Stimulated activated CD4-positive, alpha-beta T cell treated with anti-CD3 and anti-CD28 coated beads, TNF-alpha, amount 100 ng/mL, for 24 hours (primary cell): ENCODE results near the gene WDR91.

Experiments
- DNase-seq, 3 experiments: peaks; one replicate each; pipeline ENCODE4 v3.0.0-alpha.2; 2020; ENCODE audit warnings: low read depth in 3 of 3

The WDR91 gene

DNA sequence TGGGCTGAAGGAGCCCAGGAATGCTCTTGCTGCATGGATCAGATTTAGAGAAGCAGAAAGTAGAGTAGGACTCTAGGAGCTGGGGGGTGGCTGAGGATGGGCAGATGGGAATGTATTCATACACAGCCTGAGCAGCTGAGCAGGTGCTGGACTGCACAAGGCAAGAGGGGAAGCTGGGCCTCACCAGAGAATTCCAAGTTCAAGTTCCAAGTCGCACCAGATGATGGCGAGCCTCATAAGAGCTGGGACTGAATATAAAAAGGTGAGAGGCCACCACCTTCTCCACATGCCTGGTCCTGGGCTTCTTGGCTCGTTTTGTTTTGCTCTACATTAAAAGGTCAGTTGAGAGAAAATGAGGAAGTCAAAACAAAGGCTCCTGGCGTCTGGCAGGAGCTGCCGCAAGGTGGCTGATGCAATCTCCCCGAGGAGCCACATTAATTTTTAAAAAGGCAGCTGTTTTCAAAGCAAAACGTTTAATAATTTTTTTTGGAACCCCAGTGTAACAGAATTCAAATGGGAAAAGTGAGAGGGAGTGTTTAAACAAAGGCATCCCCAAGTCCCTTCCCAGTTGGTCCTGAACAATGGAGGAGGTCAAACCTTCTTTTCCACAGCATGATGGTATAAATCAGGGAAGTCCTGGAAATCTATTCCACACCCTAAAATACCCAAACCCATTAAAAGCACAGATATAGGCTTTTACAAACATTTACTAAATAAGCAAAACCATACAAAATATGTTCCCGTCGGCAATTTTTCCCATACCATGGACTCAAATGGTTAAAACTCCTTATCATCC lies 50.3 kb downstream of the WDR91 start:
- DNase-seq, result no peak

- no peak for DNase-seq
These were observed 51.0 kb downstream of the WDR91 start for GRCh38 chr7:135160098-135160857.

DNA sequence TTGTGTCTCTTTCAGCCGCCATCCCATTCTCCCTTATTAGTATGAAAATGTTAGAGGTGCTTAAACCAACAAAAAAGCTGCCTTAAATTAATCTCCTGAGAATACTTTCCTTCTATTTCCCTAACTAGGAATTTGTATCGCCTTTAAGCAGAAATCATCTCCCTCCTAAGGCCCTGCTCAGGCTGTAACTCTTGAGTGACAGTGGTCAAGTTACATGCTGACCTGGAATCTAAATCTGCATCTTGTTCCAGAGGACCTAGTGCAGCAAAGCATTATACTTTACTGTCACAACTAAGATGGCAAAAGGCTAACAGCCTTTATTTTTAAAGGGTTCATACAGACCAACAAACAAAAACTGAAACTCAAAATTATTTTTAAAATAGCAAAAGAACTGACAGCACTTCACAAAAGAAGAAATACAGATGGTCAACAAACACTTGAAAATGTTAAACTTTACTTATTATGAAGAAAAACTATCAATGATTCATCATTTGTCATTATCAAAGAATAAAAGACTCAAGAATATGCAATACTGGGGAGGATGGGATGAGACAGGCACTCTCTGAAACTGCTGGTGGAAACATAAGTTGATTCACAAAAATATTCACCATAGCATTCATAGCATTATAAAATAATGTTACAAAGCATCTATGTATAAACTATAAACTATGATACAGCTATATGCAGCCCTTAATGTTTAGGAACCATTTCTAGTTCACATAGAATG lies 51.8 kb downstream of the WDR91 start:
- no peak for DNase-seq

GRCh38 chr7:135158874-135159273 lies 52.5 kb downstream of the WDR91 start:
- no peak for DNase-seq

DNA sequence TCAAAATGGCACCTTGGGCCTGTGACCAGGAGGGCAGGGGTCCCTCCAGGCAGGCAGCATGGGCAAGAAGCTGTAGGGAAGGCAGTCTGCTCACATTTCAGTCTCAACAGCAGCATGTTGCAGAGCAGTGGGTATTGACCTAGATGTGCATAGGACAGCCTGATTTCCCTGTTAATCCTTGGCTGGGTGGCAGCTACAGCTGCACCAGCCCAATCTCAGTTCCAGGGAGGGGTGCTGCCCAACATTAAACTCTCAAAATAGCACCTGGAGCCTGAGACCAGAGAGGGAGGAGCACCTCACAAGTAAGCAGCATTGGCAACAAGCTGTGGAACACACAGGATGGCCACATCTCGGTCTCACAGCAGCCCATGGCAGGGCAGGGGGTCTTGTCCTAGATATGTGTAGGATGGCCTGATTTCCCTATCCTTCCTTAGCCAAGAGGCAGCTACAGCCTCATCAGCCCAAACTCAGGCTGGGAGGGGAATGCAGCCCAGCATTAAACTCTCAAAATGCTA lies 53.1 kb downstream of the WDR91 start:
- DNase-seq, result no peak

DNA sequence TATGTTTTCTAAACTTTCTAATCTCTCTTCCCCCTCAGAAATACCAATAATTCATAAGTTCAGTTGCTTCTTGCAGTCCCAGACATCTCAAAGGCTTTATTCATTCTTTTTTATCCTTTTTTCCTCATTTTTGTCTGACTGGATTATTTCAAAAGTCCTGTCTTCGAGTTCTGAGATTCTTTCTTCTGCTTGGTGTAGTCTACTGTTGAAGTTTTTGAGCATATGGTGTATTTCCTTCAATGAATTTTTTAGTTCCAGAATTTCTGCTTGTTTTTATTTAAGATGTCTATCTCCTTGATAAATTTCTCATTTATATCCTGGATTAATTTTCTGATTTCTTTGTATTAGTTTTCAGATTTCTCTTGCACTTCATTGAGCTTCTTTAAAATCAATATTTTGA lies 55.0 kb downstream of the WDR91 start:
- no peak for DNase-seq

DNA sequence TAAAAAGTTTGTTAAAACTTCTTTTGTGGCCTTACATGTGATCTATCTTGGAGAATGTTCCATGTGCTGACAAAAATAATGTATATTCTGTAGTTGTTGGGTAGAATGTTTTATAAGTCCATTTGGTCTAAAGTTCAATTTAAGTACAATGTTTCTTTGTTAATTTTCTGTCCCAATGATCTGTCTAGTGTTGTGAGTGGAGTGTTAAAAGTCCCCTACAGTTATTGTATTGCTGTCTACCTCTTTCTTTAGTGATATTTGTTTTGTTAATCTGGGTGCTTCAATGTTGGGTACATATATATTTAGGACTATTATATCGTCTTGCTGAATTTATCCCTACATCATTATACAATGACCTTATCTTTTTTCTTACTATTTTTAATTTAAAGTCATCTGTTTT lies 56.6 kb downstream of the WDR91 start:
- DNase-seq, result no peak

DNA sequence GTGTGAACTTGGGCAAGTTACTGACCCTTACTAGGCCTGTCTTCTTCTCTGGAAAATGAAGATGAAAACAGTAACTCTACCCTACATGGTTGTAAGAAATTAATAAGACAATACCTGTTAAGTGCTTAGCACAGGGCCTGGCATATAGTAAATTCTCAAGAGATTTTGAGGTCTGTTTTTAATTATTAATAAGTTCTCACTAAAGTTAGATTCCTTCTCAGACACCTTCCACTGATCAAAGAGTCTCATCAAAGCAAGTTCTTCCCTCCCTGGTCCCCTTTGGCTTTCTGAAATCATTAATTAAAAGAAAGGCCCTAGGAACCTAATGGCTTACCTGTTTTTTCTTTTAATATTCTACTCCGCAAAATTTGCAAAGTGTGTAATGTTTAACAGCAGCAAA lies 58.9 kb downstream of the WDR91 start:
- DNase-seq, result no peak

DNA sequence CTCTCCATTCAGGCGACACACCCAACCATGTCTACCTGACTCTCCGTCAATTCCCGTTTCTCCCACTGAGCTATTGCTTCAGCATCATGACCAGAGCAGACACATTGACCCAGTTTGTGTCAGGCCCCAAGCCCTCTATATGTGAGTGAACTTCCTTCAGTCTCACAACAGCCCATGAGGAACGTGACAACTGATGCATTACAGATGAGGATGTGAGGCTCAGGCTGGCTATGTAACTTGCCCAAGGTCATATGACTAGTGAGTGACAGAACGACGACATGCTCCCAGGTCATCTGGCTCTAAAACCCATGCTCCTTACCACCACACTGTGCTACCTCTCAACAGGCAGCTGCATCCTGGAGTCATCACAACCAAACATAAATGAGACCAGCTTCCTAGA lies 59.8 kb downstream of the WDR91 start:
- no peak for DNase-seq

- DNase-seq, result no peak
These were observed 60.2 kb downstream of the WDR91 start for GRCh38 chr7:135151132-135151531.

DNA sequence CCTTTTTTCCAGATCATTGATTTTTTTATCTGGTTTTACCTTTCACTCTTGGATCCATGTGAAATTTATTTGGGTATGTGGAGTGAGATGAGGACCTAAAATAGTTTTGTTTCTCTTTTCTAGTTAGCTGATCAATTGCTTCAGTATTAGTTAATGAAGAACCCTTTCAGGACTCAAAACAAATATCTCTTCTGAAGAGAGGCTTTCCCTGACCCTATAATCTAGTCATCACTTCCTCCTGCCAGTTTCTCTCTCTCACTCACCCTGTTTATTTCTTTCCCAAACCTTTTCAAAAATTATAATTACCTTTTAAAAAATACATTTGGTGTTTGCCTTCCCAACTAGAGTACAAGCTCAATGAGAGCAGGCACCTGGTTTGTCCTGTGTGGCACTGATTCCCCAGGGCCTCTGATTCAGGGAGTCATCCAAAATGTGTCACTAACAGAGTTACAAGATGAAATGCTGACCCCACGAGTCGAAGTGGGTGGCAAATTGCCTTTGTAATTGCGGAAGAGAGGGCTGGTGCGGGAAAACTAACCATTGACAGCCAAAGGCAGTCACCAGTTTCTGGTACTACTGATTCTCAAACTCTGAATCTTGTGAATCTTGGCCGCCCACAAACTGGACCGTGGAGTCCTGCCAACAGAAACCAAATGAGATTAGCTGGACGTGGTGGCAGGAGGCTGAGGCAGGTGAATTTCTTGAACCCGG lies 61.1 kb downstream of the WDR91 start:
- no peak for DNase-seq

DNA sequence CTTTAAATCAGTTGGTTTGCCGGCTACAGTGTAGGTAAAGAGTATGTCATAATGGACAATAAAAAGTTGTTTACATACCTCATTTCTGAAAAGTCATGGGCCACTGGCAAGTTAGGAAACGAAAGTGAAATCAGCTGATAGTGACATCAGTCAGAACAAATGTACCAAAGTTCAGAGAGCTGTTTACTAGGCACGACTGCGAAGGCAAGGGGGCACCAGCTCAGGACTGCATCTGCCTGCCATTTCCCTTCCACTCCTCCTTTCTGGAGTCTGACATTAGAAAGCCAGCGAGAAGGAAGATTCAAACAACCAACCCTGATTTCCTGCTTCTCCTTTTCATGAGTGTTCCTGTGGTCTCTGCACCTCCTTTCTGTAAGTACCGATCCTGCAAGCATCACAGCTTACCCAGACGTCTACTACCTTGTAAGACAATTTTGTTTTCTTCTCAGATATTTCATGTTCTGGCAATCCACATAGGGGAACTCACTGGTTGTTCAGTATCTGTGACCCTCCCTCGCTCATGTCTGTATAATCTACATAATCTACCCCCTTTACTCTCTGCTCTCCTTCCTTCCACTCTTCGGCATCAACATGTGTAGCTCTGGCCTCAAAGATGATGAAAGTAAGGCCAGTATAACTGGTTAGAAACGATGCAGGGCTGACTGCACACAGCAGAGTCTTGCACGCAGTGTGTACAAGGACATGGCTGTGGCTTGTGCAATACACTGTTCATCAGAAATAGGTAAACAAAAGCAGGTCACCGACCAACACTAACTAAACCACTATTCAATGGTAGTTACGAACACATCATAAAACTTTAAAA lies 63.2 kb downstream of the WDR91 start, which contains the start of gene TMEM140:
TMEM140 (plus strand) TSS at position 174 of the 823 bp plus-strand sequence. CDS start 16,370 bp downstream, outside the sequence.
- no peak for DNase-seq

DNA sequence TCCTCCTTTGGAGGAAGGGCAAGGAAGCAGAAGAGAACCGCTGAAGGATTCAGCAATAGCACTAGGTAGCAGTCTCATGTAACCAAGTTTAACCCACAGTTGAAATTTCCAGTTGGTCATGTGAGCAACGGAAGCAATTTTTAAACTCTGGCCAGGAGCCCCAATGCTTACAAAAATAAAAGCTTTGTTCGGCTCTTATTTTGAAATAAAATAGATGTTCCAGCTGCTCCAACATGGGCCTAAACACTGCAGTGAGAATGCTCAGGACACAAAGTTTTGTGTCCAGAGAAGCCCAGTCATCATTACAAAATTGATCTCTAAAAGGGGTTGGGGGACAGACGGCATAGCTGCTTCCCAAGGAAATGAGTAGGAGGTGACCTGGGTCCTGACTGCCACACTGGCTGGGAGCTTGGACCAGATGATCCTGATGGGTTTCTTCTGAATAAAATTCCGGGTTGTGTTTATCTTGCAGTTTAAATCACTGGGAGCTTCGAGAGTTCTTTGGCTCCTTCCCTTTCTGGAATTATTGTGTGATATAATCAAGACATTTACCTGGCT lies 63.9 kb downstream of the WDR91 start:
- no peak for DNase-seq

DNA sequence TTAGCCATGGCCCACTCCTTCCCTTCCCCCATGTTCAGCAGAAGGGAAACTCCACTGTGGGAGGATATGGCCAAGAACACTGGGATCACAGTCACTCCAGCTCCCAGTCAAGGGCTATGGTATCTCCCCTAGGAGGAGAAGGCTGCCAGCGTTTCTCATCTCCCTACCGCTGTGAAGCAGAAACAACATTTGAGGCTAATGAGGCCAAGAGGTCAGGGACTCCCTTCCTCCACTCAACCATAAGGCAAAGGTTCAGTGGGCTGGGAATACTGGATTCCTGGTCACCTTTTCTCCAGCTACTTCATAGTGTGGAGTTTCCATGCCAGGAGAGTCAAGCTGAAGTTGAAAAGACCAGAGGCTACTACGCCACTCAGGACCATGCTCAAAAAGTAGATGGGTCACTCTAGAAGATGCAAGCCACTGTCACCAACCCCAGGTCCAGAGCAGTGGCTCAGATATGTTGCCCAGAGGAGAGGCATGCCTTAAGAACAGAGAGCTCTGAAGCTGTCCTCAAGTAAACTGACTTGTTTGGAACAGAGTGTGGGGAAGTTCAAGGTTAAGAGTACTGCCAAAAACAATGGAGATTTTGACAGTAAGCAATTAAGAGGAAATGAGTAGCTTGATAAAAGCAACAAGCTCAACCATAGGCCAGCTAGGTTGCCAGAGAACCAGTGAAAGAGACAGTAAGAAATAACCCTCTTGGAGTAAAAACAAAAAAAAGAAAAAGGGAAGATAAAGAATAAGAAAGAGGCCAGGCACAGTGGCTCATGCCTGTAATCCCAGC lies 67.2 kb downstream of the WDR91 start:
- DNase-seq, result no peak
